Measurements from ENCODE around the gene CARD8.

GRCh38 chr19:48186015-48186414 lies 69.7 kb downstream of the CARD8 start:
- TF ChIP-seq POLR2AphosphoS5 (IDR thresholded peaks at IDR 0.05; ENCODE audit: low read depth, low read length) = no peak
- TF ChIP-seq POLR2A (IDR thresholded peaks at IDR 0.05; ENCODE audit: low read depth, low read length) = no peak
